Liver (tissue), 9 donors: ENCODE results near the gene HEPACAM. TPM values are rescaled to one million over a fixed set of nuclear protein-coding genes. Genes with fewer than 3 reads are reported as not detected.

ENCODE experiments used
- DNase-seq: peaks from one replicate; pipeline ENCODE4 v3.0.0-alpha.2; 2017; ENCODE audit warnings: low spot score
- H3K27ac ChIP-seq, 2 donors: one replicate each; pipeline ENCODE4 v1.7.0; 2013; ENCODE audit warnings: inconsistent platforms in 2 of 2, low read length in 2 of 2, control low read depth in 1 of 2, low read depth in 1 of 2, mild to moderate bottlenecking in 1 of 2
- H3K27me3 ChIP-seq, 4 donors: one replicate each; pipeline versions ENCODE4 v1.6.1 to v1.7.0; 2013; ENCODE audit warnings: low read length in 3 of 4, inconsistent platforms in 1 of 4, mild to moderate bottlenecking in 1 of 4, moderate library complexity in 1 of 4; ENCODE audit not compliant: control insufficient read depth in 4 of 4, insufficient read depth in 4 of 4
- H3K36me3 ChIP-seq, 4 donors: one replicate each; pipeline versions ENCODE4 v1.6.1 to v1.7.0; 2013; ENCODE audit warnings: low read length in 3 of 4, mild to moderate bottlenecking in 3 of 4, low read depth in 1 of 4, moderate library complexity in 1 of 4; ENCODE audit not compliant: control insufficient read depth in 4 of 4, insufficient read depth in 3 of 4
- H3K4me1 ChIP-seq, 4 donors: one replicate each; pipeline versions ENCODE4 v1.6.1 to v1.7.0; 2013; ENCODE audit warnings: low read length in 3 of 4, mild to moderate bottlenecking in 3 of 4, moderate library complexity in 1 of 4; ENCODE audit not compliant: control insufficient read depth in 4 of 4, insufficient read depth in 4 of 4
- H3K4me3 ChIP-seq, 3 donors: one replicate each; pipeline versions ENCODE4 v1.6.1 to v1.7.0; 2013; ENCODE audit warnings: low read length in 3 of 3, control low read depth in 1 of 3, low read depth in 1 of 3, mild to moderate bottlenecking in 1 of 3
- H3K9ac ChIP-seq, 2 donors: one replicate each; pipeline ENCODE4 v1.7.0; 2013; ENCODE audit warnings: low read length in 2 of 2, mild to moderate bottlenecking in 2 of 2, moderate library complexity in 2 of 2, control low read depth in 1 of 2, low read depth in 1 of 2
- H3K9me3 ChIP-seq, 4 donors: one replicate each; pipeline versions ENCODE4 v1.6.1 to v1.7.0; 2013; ENCODE audit warnings: low read length in 3 of 4; ENCODE audit not compliant: control insufficient read depth in 4 of 4
- ATF3 ChIP-seq: IDR thresholded peaks from 2 replicates; pipeline ENCODE4 v1.6.1; 2016; ENCODE audit warnings: antibody characterized with exemption
- EGR1 ChIP-seq, 2 donors: IDR thresholded peaks; 2 replicates each; pipeline ENCODE4 v1.6.1; 2016 to 2018; ENCODE audit warnings: antibody characterized with exemption in 2 of 2, low read depth in 2 of 2
- FOXA1 ChIP-seq: IDR thresholded peaks from 2 replicates; pipeline ENCODE4 v1.6.1; 2016; ENCODE audit warnings: antibody characterized with exemption
- FOXA2 ChIP-seq: IDR thresholded peaks from 2 replicates; pipeline ENCODE4 v1.6.1; 2016; ENCODE audit warnings: antibody characterized with exemption
- GABPA ChIP-seq, 2 donors: IDR thresholded peaks in 1 of 2; conservative IDR thresholded peaks in 1 of 2; 2 replicates each; pipeline ENCODE4 v1.6.1; 2016; ENCODE audit warnings: antibody characterized with exemption in 2 of 2, mild to moderate bottlenecking in 1 of 2, moderate library complexity in 1 of 2
- HNF4A ChIP-seq, 2 donors: conservative IDR thresholded peaks; 2 replicates each; pipeline ENCODE4 v1.6.1; 2016; ENCODE audit warnings: antibody characterized with exemption in 2 of 2, mild to moderate bottlenecking in 2 of 2
- JUND ChIP-seq, 2 donors: IDR thresholded peaks; 2 replicates each; pipeline ENCODE4 v1.6.1; 2016; ENCODE audit warnings: antibody characterized with exemption in 2 of 2
- MAX ChIP-seq: IDR thresholded peaks from 2 replicates; pipeline ENCODE4 v1.6.1; 2016; ENCODE audit warnings: antibody characterized with exemption
- NR2F2 ChIP-seq: IDR thresholded peaks from 2 replicates; pipeline ENCODE4 v1.6.1; 2016; ENCODE audit warnings: antibody characterized with exemption
- RAD21 ChIP-seq, 2 donors: IDR thresholded peaks; 2 replicates each; pipeline ENCODE4 v1.6.1; 2016; ENCODE audit warnings: antibody characterized with exemption in 2 of 2, mild to moderate bottlenecking in 2 of 2
- RXRA ChIP-seq, 2 donors: IDR thresholded peaks; 2 replicates each; pipeline ENCODE4 v1.6.1; 2017 to 2018; ENCODE audit warnings: antibody characterized with exemption in 2 of 2, mild to moderate bottlenecking in 1 of 2
- SP1 ChIP-seq: IDR thresholded peaks from 2 replicates; pipeline ENCODE4 v1.6.1; 2018; ENCODE audit warnings: antibody characterized with exemption, mild to moderate bottlenecking
- TAF1 ChIP-seq: conservative IDR thresholded peaks from 2 replicates; pipeline ENCODE4 v1.6.1; 2016; ENCODE audit warnings: antibody characterized with exemption, mild to moderate bottlenecking
- YY1 ChIP-seq: IDR thresholded peaks from 2 replicates; pipeline ENCODE4 v1.6.1; 2016; ENCODE audit warnings: antibody characterized with exemption, mild to moderate bottlenecking
- WGBS: extraction: QIAGEN DNeasy Blood & Tissue Kit; methylation state at CpG from one replicate; pipeline ENCODE4 v1.1.7; 2013; 5-methylcytosine and 5-hydroxymethylcytosine counted together
- polyA plus RNA-seq, 2 donors: library from polyadenylated mRNA; stranded (reverse) in 1 of 2; unstranded in 1 of 2; fragments of 200-250 nt in 1 of 2; fragments of >200 nt in 1 of 2; fragmentation: Nextera tagmentation in 1 of 2; extraction: Ambion mirVana in 1 of 2; gene quantifications; one replicate each; pipeline versions ENCODE4 v1.2.1 to v1.2.3, GENCODE V29; 2013 to 2015
- total RNA-seq, 2 donors: library from RNA; depleted of rRNA; stranded (reverse); fragments of >200 nt; gene quantifications; one replicate each; pipeline ENCODE4 v1.2.3, GENCODE V29; 2014
- TF ChIP-seq, protein P1 (sequence below): fragments of 150-350 bp; IDR thresholded peaks from 2 replicates; pipeline ENCODE4 v1.5.1; 2017; ENCODE audit warnings: improper control_type of control experiment, low read depth, low read length; ENCODE audit not compliant: missing input control
- TF ChIP-seq, protein P2 (sequence below): IDR thresholded peaks from 2 replicates; pipeline ENCODE4 v1.6.1; 2016; ENCODE audit warnings: antibody characterized with exemption
- TF ChIP-seq, protein P3 (sequence below): IDR thresholded peaks from 2 replicates; pipeline ENCODE4 v1.6.1; 2016; ENCODE audit warnings: antibody characterized with exemption, mild to moderate bottlenecking
- donor health status: healthy.
- donor health status: healthy.
- donor health status: healthy.
- donor health status: healthy.
- donor health status: healthy.

HEPACAM gene
- total and polyA plus RNA-seq, 4 donors = 0.79 to 7.1 (median 3.3) TPM; not detected in 1

DNA sequence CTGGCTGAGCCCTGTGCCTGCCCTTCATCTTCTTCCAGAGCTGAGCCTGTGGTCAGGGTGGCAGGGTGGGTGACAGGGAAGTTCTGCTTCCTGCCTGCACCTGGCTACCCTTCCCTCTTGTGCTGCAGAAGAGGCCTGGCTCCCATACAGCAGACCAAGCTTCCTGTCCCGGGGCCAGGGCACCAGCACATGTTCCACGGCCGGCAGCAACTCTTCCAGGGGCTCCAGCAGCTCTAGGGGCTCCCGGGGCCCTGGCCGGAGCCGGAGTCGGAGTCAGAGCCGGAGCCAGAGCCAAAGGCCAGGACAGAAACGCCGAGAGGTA, 55.6 kb downstream of the HEPACAM start (continued):
- TF ChIP-seq, protein P1, sequence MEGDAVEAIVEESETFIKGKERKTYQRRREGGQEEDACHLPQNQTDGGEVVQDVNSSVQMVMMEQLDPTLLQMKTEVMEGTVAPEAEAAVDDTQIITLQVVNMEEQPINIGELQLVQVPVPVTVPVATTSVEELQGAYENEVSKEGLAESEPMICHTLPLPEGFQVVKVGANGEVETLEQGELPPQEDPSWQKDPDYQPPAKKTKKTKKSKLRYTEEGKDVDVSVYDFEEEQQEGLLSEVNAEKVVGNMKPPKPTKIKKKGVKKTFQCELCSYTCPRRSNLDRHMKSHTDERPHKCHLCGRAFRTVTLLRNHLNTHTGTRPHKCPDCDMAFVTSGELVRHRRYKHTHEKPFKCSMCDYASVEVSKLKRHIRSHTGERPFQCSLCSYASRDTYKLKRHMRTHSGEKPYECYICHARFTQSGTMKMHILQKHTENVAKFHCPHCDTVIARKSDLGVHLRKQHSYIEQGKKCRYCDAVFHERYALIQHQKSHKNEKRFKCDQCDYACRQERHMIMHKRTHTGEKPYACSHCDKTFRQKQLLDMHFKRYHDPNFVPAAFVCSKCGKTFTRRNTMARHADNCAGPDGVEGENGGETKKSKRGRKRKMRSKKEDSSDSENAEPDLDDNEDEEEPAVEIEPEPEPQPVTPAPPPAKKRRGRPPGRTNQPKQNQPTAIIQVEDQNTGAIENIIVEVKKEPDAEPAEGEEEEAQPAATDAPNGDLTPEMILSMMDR = no peak

DNA sequence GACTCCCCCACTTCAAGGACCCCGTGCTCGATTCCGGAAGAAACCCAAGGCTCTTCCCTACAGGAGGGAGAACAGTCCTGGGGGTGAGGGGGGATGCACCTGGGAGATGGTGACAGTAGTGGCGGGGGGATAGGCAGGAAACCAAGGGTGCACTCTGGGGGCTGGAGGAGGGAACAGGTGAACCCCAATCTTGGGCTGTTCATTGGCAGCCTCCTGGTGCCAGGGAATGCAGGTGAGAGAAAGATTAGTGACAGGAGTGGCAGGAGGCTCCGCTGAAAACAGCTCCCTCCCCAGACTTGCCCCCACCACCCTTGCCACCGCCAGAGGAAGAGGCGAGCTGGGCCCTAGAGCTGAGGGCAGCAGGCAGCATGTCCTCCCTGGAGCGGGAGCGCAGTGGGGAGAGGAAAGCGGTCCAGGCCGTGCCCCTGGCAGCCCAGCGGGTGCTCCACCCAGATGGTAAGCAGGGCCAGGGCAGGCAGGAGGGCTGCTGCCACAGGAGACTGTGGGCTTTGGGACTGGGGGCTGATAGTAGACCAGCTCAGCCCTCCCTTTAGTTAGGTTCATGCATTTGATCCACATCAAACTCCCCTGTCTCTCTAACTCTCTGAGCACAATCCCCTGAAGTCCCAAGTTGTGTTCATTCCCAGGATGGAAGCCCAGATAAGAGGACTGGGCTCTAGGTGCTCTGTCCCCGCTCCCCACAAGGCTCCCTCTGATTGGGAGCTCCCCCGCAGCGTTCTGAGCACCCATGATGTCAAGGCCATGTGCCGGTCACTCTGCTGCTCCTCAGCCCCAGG, 56.2 kb downstream of the HEPACAM start:
- Histone ChIP-seq H3K27ac (no peak overlapping the region), H3K27me3 (no peaks in the 10 kb centered on the region), H3K4me3 (no peak overlapping the region), H3K9ac (no peak overlapping the region), H3K36me3 (no peaks in the 10 kb centered on the region), H3K9me3 (no peaks in the 10 kb centered on the region), H3K4me1 (peaks cover 0 to 30% (median 18%) of the 10 kb centered on the region in 4 donors)
- TF ChIP-seq HNF4A (conservative IDR thresholded peaks at IDR 0.05) = no peak
- TF ChIP-seq, protein P1 = no peak
- no peak for TF ChIP-seq SP1
- no peak for TF ChIP-seq TAF1
- TF ChIP-seq MAX = no peak
- TF ChIP-seq GABPA (IDR thresholded peaks at IDR 0.05 in 1 of 2, conservative IDR thresholded peaks at IDR 0.05 in 1 of 2) = no peak
- no peak for TF ChIP-seq ATF3
- TF ChIP-seq NR2F2 = no peak
- TF ChIP-seq, protein P2, sequence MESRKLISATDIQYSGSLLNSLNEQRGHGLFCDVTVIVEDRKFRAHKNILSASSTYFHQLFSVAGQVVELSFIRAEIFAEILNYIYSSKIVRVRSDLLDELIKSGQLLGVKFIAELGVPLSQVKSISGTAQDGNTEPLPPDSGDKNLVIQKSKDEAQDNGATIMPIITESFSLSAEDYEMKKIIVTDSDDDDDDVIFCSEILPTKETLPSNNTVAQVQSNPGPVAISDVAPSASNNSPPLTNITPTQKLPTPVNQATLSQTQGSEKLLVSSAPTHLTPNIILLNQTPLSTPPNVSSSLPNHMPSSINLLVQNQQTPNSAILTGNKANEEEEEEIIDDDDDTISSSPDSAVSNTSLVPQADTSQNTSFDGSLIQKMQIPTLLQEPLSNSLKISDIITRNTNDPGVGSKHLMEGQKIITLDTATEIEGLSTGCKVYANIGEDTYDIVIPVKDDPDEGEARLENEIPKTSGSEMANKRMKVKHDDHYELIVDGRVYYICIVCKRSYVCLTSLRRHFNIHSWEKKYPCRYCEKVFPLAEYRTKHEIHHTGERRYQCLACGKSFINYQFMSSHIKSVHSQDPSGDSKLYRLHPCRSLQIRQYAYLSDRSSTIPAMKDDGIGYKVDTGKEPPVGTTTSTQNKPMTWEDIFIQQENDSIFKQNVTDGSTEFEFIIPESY = no peak
- TF ChIP-seq FOXA1 = no peak
- TF ChIP-seq FOXA2 = no peak
- TF ChIP-seq YY1 = no peak
- TF ChIP-seq, protein P3, sequence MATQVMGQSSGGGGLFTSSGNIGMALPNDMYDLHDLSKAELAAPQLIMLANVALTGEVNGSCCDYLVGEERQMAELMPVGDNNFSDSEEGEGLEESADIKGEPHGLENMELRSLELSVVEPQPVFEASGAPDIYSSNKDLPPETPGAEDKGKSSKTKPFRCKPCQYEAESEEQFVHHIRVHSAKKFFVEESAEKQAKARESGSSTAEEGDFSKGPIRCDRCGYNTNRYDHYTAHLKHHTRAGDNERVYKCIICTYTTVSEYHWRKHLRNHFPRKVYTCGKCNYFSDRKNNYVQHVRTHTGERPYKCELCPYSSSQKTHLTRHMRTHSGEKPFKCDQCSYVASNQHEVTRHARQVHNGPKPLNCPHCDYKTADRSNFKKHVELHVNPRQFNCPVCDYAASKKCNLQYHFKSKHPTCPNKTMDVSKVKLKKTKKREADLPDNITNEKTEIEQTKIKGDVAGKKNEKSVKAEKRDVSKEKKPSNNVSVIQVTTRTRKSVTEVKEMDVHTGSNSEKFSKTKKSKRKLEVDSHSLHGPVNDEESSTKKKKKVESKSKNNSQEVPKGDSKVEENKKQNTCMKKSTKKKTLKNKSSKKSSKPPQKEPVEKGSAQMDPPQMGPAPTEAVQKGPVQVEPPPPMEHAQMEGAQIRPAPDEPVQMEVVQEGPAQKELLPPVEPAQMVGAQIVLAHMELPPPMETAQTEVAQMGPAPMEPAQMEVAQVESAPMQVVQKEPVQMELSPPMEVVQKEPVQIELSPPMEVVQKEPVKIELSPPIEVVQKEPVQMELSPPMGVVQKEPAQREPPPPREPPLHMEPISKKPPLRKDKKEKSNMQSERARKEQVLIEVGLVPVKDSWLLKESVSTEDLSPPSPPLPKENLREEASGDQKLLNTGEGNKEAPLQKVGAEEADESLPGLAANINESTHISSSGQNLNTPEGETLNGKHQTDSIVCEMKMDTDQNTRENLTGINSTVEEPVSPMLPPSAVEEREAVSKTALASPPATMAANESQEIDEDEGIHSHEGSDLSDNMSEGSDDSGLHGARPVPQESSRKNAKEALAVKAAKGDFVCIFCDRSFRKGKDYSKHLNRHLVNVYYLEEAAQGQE = no peak
- TF ChIP-seq RXRA (IDR thresholded peaks at IDR 0.05) = no peak
- no peak for TF ChIP-seq JUND (IDR thresholded peaks at IDR 0.05)
- no peak for TF ChIP-seq RAD21 (IDR thresholded peaks at IDR 0.05)
- no peak for TF ChIP-seq EGR1 (IDR thresholded peaks at IDR 0.05; ENCODE audit: low read depth in 2 of 2)
- 90% methylated on average over 16 of the region's 16 CpGs for WGBS
- no peak for DNase-seq
